Pancreas (tissue), 10 donors: ENCODE results near the gene PGAM4. TPM values are rescaled to one million over a fixed set of nuclear protein-coding genes. Genes with fewer than 3 reads are reported as not detected.
A peak's percentile ranks its signal among the peaks of the same experiment; 100 is the strongest.

Source experiments
- ATAC-seq, 4 donors: fragments of 200-7000 bp; cut with Tn5 transposase; one replicate each; pipeline versions ENCODE4 v1.8.0 to v1.9.1; 2020; ENCODE audit warnings: mild to moderate bottlenecking in 4 of 4, moderate library complexity in 4 of 4
- DNase-seq, 6 donors: peaks; one replicate each; pipeline ENCODE4 v3.0.0-alpha.2; 2020
- FAIRE-seq: peaks from 2 replicates; lab custom pipeline; 2012; peaks lifted over from hg19 to GRCh38; lab: Jason Lieb, UNC
- H3K27ac ChIP-seq, 4 donors: fragments of 200-600 bp; sonication (generic); 1 replicate in 3 of 4; 2 replicates in 1 of 4; pipeline versions ENCODE4 v1.5.0 to v1.8.0; 2020
- H3K27me3 ChIP-seq, 4 donors: fragments of 200-600 bp; one replicate each; pipeline ENCODE4 v1.8.0; 2021
- H3K36me3 ChIP-seq, 3 donors: fragments of 200-600 bp; sonication (generic) in 1 of 3; one replicate each; pipeline versions ENCODE4 v1.5.0 to v1.8.0; 2020 to 2021
- H3K4me1 ChIP-seq, 3 donors: fragments of 200-600 bp; one replicate each; pipeline ENCODE4 v1.8.0; 2021
- H3K4me3 ChIP-seq, 4 donors: fragments of 200-600 bp; sonication (generic) in 2 of 4; one replicate each; pipeline versions ENCODE4 v1.5.0 to v1.8.0; 2020 to 2021
- H3K9me3 ChIP-seq, 4 donors: fragments of 200-600 bp; one replicate each; pipeline ENCODE4 v1.8.0; 2021
- CTCF ChIP-seq, 4 donors: fragments of 200-600 bp; sonication (generic) in 3 of 4; IDR thresholded peaks; one replicate each; pipeline versions ENCODE4 v1.5.0 to v1.8.0; 2021; ENCODE audit warnings: antibody characterized with exemption in 4 of 4
- WGBS, 2 donors: extraction: QIAGEN DNeasy Blood & Tissue Kit; methylation state at CpG; one replicate each; pipeline ENCODE4 v1.1.7; 2013; 5-methylcytosine and 5-hydroxymethylcytosine counted together
- intact Hi-C, 3 donors: fragments of 100-400 bp; cut with DNase I; formaldehyde crosslinking; loops; one replicate each; pipeline versions ENCODE4 v1.11.1 to v1.14.2; 2022
- polyA plus RNA-seq, 2 donors: library from polyadenylated mRNA; stranded (reverse); fragments of 200-250 nt; gene quantifications; one replicate each; pipeline ENCODE4 v1.2.3, GENCODE V29; 2013
- total RNA-seq, 6 donors: library from RNA; stranded (reverse); fragmentation: NEBNext Ultra II Directional in 4 of 6; extraction: Animal tissue kit (Norgen Biotek cat#: 25700) in 4 of 6; gene quantifications; one replicate each; pipeline versions ENCODE4 v1.2.1 to v1.2.4, GENCODE V29; 2021 to 2023
- donor health status: healthy with polysubstance abuse.
- donor health status: DM: no; HTN: no; CAD: no; lungs with moderate emphysema.
- donor health status: DM: no; HTN: no; CAD: no.
- donor health status: control.
- donor health status: control.
- donor health status: Bipolar disorder and iron deficiency.
- donor health status: DM: yes; HTN: yes; CAD: no.
- donor health status: DM: no; HTN: no; CAD: no.
- donor health status: DM: no; HTN: no; CAD: no.
- donor health status: DM: yes; HTN: yes; CAD: no.

The PGAM4 gene
- total and polyA plus RNA-seq, 8 donors: not detected

- ATAC-seq (no peak), DNase-seq (no peak), FAIRE-seq (no peak)
- intact Hi-C loops: no loop called here
- Histone ChIP-seq H3K27me3 (no peaks in the 10 kb centered on the region), H3K4me1 (no peaks in the 10 kb centered on the region), H3K27ac (no peak overlapping the region), H3K36me3 (no peaks in the 10 kb centered on the region), H3K9me3 (no peaks in the 10 kb centered on the region), H3K4me3 (no peak overlapping the region)
- TF ChIP-seq CTCF (IDR thresholded peaks at IDR 0.05): no peak
- 42 to 68% methylated on average over 1 of the region's 1 CpG for WGBS, 2 donors
These were observed 8.9 kb downstream of the PGAM4 start for GRCh38 chrX:77960567-77960966.

GRCh38 chrX:77953708-77954107, 15.7 kb downstream of the PGAM4 start:
- Histone ChIP-seq H3K27me3 (no peaks in the 10 kb centered on the region), H3K9me3 (no peaks in the 10 kb centered on the region), H3K4me3 (no peak overlapping the region), H3K36me3 (no peaks in the 10 kb centered on the region), H3K27ac (no peak overlapping the region), H3K4me1 (peaks cover 0 to 13% (median 6%) of the 10 kb centered on the region in 3 donors)
- 29 to 35% methylated on average over 1 of the region's 1 CpG for WGBS, 2 donors
- ATAC-seq (peak; percentile 23 to 72 (median 57)), DNase-seq (no peak), FAIRE-seq (peak; percentile 13)
- intact Hi-C loops: no loop called here
- TF ChIP-seq CTCF (IDR thresholded peaks at IDR 0.05): no peak

- 30 to 33% methylated on average over 1 of the region's 1 CpG for WGBS, 2 donors
- Histone ChIP-seq H3K27ac (no peak overlapping the region), H3K36me3 (no peaks in the 10 kb centered on the region), H3K4me1 (peaks cover 0 to 13% (median 6%) of the 10 kb centered on the region in 3 donors), H3K4me3 (no peak overlapping the region), H3K9me3 (no peaks in the 10 kb centered on the region), H3K27me3 (no peaks in the 10 kb centered on the region)
- FAIRE-seq (no peak), ATAC-seq (peak in 1 of 4 donors; percentile 46), DNase-seq (no peak)
- TF ChIP-seq CTCF (IDR thresholded peaks at IDR 0.05): no peak
- intact Hi-C loops: no loop called here
These were observed 16.1 kb downstream of the PGAM4 start for GRCh38 chrX:77953302-77953701.

- no peaks in the 10 kb centered on the region for H3K9me3 ChIP-seq
- no peaks in the 10 kb centered on the region for H3K36me3 ChIP-seq
- no peak overlapping the region for H3K4me3 ChIP-seq
- peaks cover 0 to 13% (median 6%) of the 10 kb centered on the region in 3 donors for H3K4me1 ChIP-seq
- ATAC-seq (no peak), FAIRE-seq (no peak), DNase-seq (no peak)
- whole genome bisulfite sequencing, 2 donors: 77 to 80% methylated on average over 1 of the region's 1 CpG
- H3K27me3 ChIP-seq: no peaks in the 10 kb centered on the region
- no peak overlapping the region for H3K27ac ChIP-seq
- intact Hi-C loops: no loop called here
- no peak for TF ChIP-seq CTCF (IDR thresholded peaks at IDR 0.05)
These were observed 17.3 kb downstream of the PGAM4 start for GRCh38 chrX:77952173-77952572.

- DNase-seq: peak in 3 of 6 donors; percentile 2 to 23 (median 22)
- no peak for FAIRE-seq
- peaks cover 0 to 13% (median 6%) of the 10 kb centered on the region in 3 donors for H3K4me1 ChIP-seq
- no peaks in the 10 kb centered on the region for H3K36me3 ChIP-seq
- WGBS, 2 donors: 55 to 65% methylated on average over 2 of the region's 2 CpGs
- peak in 3 of 4 donors; percentile 32 to 67 (median 55) for ATAC-seq
- no peak for TF ChIP-seq CTCF (IDR thresholded peaks at IDR 0.05)
- intact Hi-C loops: no loop called here
- no peaks in the 10 kb centered on the region for H3K27me3 ChIP-seq
- H3K4me3 ChIP-seq: no peak overlapping the region
- no peak overlapping the region for H3K27ac ChIP-seq
- no peaks in the 10 kb centered on the region for H3K9me3 ChIP-seq
These were observed 19.6 kb downstream of the PGAM4 start for GRCh38 chrX:77949840-77950239.
